GM12872 (cell line): ENCODE data around the gene ARRB1.

Source experiments
- CTCF ChIP-seq: IDR thresholded peaks from 3 replicates; pipeline ENCODE4 v1.5.1; 2011; ENCODE audit warnings: low read depth, mild to moderate bottlenecking, low read length, moderate library complexity; ENCODE audit not compliant: insufficient read depth

ARRB1 gene

GRCh38 chr11:75233754-75234172 is 117.7 kb downstream of the ARRB1 start:
- no peak for TF ChIP-seq CTCF

- TF ChIP-seq CTCF: no peak
Observed at GRCh38 chr11:75230621-75231020, 120.8 kb downstream of the ARRB1 start.

- no peak for TF ChIP-seq CTCF
Observed at GRCh38 chr11:75229466-75229865, 122.0 kb downstream of the ARRB1 start.

- TF ChIP-seq CTCF: no peak
Observed at GRCh38 chr11:75225794-75226193, 125.7 kb downstream of the ARRB1 start.

GRCh38 chr11:75223954-75224643 is 127.4 kb downstream of the ARRB1 start:
- no peak for TF ChIP-seq CTCF

- no peak for TF ChIP-seq CTCF
Observed at GRCh38 chr11:75219869-75220268, 131.6 kb downstream of the ARRB1 start.

- TF ChIP-seq CTCF: no peak
Observed at GRCh38 chr11:75214843-75215242, 136.6 kb downstream of the ARRB1 start.
